ENCODE results near the gene SND1. TPM values are rescaled to one million over a fixed set of nuclear protein-coding genes. Genes with fewer than 3 reads are reported as not detected.

The SND1 gene
- total RNA-seq, 1 experiment from 2014 or later = 218 TPM

GRCh38 chr7:128112781-128113221 is 460.8 kb downstream of the SND1 start:
- Histone ChIP-seq H3K9ac (ENCODE audit: extremely low read depth, insufficient read length, low read length) (no peak overlapping the region), H3K18ac (ENCODE audit: insufficient read length, low read depth, low read length) (no peak overlapping the region), H2AK5ac (ENCODE audit: insufficient read length, low read length) (no peak overlapping the region), H4K91ac (ENCODE audit: insufficient read length, low read depth, low read length) (no peak overlapping the region), H3K27ac (ENCODE audit: insufficient read length, low read depth, low read length) (no peak overlapping the region), H3K9me3 (ENCODE audit: control insufficient read depth, low read depth, low read length) (no peaks in the 10 kb centered on the region), H3K23me2 (ENCODE audit: insufficient read length, low read depth, low read length, poor library complexity, severe bottlenecking) (no peaks in the 10 kb centered on the region), H3K4ac (ENCODE audit: low read depth, low read length) (no peak overlapping the region), H3K79me2 (ENCODE audit: insufficient read depth, low read length) (no peaks in the 10 kb centered on the region), H2BK5ac (ENCODE audit: insufficient read length, low read length) (no peak overlapping the region), H3K27me3 (ENCODE audit: insufficient read depth, low read length) (no peaks in the 10 kb centered on the region; the same call in 1 of the 2 replicates), H2BK15ac (ENCODE audit: low read depth, low read length) (no peak overlapping the region), H3K4me1 (ENCODE audit: insufficient read depth, low read length) (no peaks in the 10 kb centered on the region), H4K20me1 (ENCODE audit: control insufficient read depth, insufficient read depth, insufficient read length) (no peaks in the 10 kb centered on the region), H2BK120ac (ENCODE audit: low read depth, low read length, poor library complexity, severe bottlenecking) (no peak overlapping the region), H3K4me2 (ENCODE audit: insufficient read depth, insufficient read length, low read length) (no peak overlapping the region), H2AFZ (ENCODE audit: low read length) (no peak overlapping the region), H2BK12ac (ENCODE audit: insufficient read length, low read depth, low read length) (no peak overlapping the region), H4K5ac (ENCODE audit: insufficient read length, low read depth, low read length) (no peak overlapping the region), H2BK20ac (ENCODE audit: low read depth, low read length, poor library complexity, severe bottlenecking) (no peak overlapping the region), H3K23ac (ENCODE audit: insufficient read length, low read depth, low read length) (no peak overlapping the region), H3K79me1 (ENCODE audit: insufficient read depth, low read depth, low read length, poor library complexity, severe bottlenecking) (no peaks in the 10 kb centered on the region), H3T11ph (ENCODE audit: low read length) (no peak overlapping the region), H4K8ac (replicated peaks; ENCODE audit: insufficient read length, low read depth, low read length) (no peak overlapping the region), H3K14ac (ENCODE audit: insufficient read depth, low read length) (no peak overlapping the region), H3K56ac (ENCODE audit: insufficient read length, low read depth, low read length) (no peak overlapping the region)
- Mint-ChIP-seq H3K36me3 (ENCODE audit: insufficient read depth in 1 of 3, low read depth in 3 of 3) (no peaks in the 10 kb centered on the region), H3K27ac (peak overlapping the region in 1 of 3 experiments; percentile 21; a peak in 2 of 7 replicates), H3K9me3 (no peaks in the 10 kb centered on the region; a peak in 1 of 5 replicates), H3K27me3 (ENCODE audit: low read depth) (peaks cover 75% of the 10 kb centered on the region), H3K4me3 (no peak overlapping the region), H3K4me1 (peaks cover 5 to 8% of the 10 kb centered on the region in 2 experiments)
- WGBS (ENCODE audit: extremely low coverage, insufficient read length, low lambda C conversion rate) = no CpG with 5 or more reads among the region's 4 CpGs
- no peak for DNase-seq
- TF ChIP-seq CTCF (conservative IDR thresholded peaks at IDR 0.05) = no peak

All from H9 (cell line).